WERI-Rb-1 (cell line): ENCODE measurements around the gene WDR3.
A peak's percentile ranks its signal among the peaks of the same experiment; 100 is the strongest.

ENCODE experiments used
- DNase-seq: peaks from one replicate; pipeline ENCODE4 v3.0.0-alpha.2; 2020
- H3K27ac ChIP-seq: fragments of 250-450 bp; sonication (Bioruptor Pico); 2 replicates; pipeline ENCODE4 v1.5.1; 2020; ENCODE audit warnings: mild to moderate bottlenecking, moderate library complexity
- H3K27me3 ChIP-seq: fragments of 250-450 bp; sonication (Bioruptor Pico); 2 replicates; pipeline ENCODE4 v1.5.1; 2021; ENCODE audit warnings: mild to moderate bottlenecking, low read depth, moderate library complexity; ENCODE audit not compliant: insufficient read depth, severe bottlenecking
- H3K36me3 ChIP-seq: fragments of 250-450 bp; sonication (Bioruptor Pico); 2 replicates; pipeline ENCODE4 v1.5.1; 2020; ENCODE audit warnings: mild to moderate bottlenecking, moderate library complexity
- H3K4me3 ChIP-seq: 2 replicates; pipeline ENCODE4 v1.5.1; 2011; ENCODE audit warnings: low read depth, mild to moderate bottlenecking, control low read depth, low read length
- H3K9me3 ChIP-seq: fragments of 250-450 bp; sonication (Bioruptor Pico); 2 replicates; pipeline ENCODE4 v1.5.1; 2021; ENCODE audit warnings: mild to moderate bottlenecking, moderate library complexity; ENCODE audit not compliant: severe bottlenecking
- CTCF ChIP-seq: IDR thresholded peaks from 2 replicates; pipeline ENCODE4 v1.5.1; 2011; ENCODE audit warnings: low read depth, mild to moderate bottlenecking, control low read depth, inconsistent platforms, low read length

The WDR3 gene

GRCh38 chr1:117894078-117894477 lies 35.5 kb upstream of the WDR3 start:
- DNase-seq = no peak
- no peak overlapping the region for H3K27ac ChIP-seq
- no peak overlapping the region for H3K4me3 ChIP-seq
- TF ChIP-seq CTCF = no peak
- H3K9me3 ChIP-seq = no peaks in the 10 kb centered on the region
- peaks cover 27% of the 10 kb centered on the region for H3K36me3 ChIP-seq
- H3K27me3 ChIP-seq = no peaks in the 10 kb centered on the region

- TF ChIP-seq CTCF = peak; percentile 64
- H3K27me3 ChIP-seq = no peaks in the 10 kb centered on the region
- H3K4me3 ChIP-seq = no peak overlapping the region
- no peaks in the 10 kb centered on the region for H3K9me3 ChIP-seq
- DNase-seq = peak; percentile 54
- H3K27ac ChIP-seq = no peak overlapping the region
- H3K36me3 ChIP-seq = peaks cover 27% of the 10 kb centered on the region
Observed at GRCh38 chr1:117895482-117896114, 33.9 kb upstream of the WDR3 start.

DNA sequence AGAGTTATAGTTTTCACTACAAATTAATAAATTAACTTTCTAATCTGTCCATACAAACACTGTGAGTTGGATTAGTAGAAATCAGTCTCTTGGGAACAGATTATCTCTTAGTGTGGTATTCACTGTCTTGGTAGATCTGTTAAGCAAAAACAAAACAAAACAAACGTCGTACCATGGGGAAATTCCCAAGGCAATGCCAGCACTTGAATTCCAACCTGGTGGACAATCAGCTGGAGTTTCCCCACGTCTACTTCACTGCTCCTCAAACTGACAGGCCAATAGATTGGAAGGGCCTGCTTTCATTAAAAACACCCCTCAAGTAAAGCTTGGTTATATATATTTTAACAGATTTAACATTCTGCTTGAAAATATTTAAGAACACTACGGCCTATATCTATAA lies 32.0 kb upstream of the WDR3 start:
- Histone ChIP-seq H3K4me3 (no peak overlapping the region), H3K9me3 (no peaks in the 10 kb centered on the region), H3K27ac (no peak overlapping the region), H3K36me3 (peaks cover 37% of the 10 kb centered on the region), H3K27me3 (no peaks in the 10 kb centered on the region)
- TF ChIP-seq CTCF = no peak
- DNase-seq = no peak

GRCh38 chr1:117899801-117900200 lies 29.7 kb upstream of the WDR3 start:
- no peak for DNase-seq
- no peak overlapping the region for H3K4me3 ChIP-seq
- no peak for TF ChIP-seq CTCF
- H3K36me3 ChIP-seq = peaks cover 44% of the 10 kb centered on the region
- H3K27ac ChIP-seq = no peak overlapping the region
- no peaks in the 10 kb centered on the region for H3K27me3 ChIP-seq
- no peaks in the 10 kb centered on the region for H3K9me3 ChIP-seq

GRCh38 chr1:117902944-117903343 lies 26.6 kb upstream of the WDR3 start:
- Histone ChIP-seq H3K27me3 (no peaks in the 10 kb centered on the region), H3K4me3 (no peak overlapping the region), H3K36me3 (peaks cover 38% of the 10 kb centered on the region), H3K27ac (no peak overlapping the region), H3K9me3 (no peaks in the 10 kb centered on the region)
- TF ChIP-seq CTCF = no peak
- no peak for DNase-seq

GRCh38 chr1:117904485-117904884 lies 25.1 kb upstream of the WDR3 start:
- Histone ChIP-seq H3K27ac (no peak overlapping the region), H3K27me3 (no peaks in the 10 kb centered on the region), H3K9me3 (no peaks in the 10 kb centered on the region), H3K36me3 (peaks cover 29% of the 10 kb centered on the region), H3K4me3 (no peak overlapping the region)
- TF ChIP-seq CTCF = no peak
- DNase-seq = no peak
